ENCODE results near the gene GPS2.
A peak's percentile ranks its signal among the peaks of the same experiment; 100 is the strongest.

GPS2 gene

GRCh38 chr17:7292194-7292593 is 23.0 kb downstream of the GPS2 start:
- DNase-seq: no peak

- DNase-seq: no peak
Measured at GRCh38 chr17:7290685-7291084, 24.5 kb downstream of the GPS2 start.

DNA sequence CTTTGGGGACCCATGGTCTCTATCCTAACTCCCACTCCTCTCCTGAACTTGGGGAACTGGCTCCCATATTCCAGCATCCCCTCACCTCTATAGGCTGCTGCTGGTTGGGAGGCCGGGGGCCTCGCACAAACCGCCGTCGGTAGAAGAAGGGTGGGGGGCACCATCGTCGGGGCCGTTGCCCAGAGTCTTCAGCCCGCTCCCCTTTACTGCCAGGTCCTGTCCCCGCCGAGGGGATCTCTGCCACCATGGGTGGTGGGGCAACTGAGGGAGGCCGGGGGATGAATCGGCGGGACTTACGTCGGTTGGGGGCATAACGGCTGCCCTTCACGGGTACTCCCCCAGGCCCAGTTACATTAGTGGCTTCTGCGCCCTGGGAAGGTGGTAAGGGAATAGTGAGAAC is 25.0 kb downstream of the GPS2 start:
- DNase-seq: no peak

DNA sequence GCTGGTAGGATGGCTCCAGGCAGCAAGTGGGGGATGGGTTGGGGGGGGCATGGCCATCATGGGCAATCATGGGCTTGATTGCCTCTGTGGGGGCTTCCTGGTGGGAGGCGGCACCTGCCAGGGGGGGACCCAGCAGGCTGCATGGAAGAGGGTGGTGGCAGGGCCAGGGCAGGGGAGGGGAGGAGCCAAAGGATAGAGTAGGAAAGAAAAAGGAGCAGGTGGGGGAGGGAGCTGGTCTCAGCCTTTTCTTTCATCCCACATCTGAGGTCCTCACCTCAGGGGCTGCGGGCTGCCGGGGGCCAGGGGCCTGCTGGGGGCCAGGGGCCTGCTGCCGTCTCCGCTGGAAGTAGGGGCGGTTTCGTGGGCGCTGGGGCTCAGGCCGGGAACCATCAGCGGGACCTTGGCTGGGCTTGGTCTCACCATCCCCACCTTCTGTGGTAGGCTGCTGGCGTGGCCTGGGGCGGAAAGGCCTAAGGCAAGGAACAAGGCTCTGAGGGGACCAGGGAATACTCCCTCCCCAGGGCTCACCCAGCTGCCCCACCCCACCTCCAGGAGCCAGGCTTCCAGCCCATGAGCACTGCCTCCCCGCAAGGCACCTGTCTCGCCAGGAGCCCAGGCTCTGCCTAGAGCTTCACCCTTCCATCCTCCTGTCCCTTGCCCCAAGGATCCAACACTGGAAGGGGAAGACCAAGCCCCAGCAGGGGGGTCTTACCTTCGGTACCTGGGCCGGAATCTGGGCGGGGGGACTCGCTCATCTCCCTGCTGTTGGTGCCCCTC is 25.7 kb downstream of the GPS2 start:
- no peak for DNase-seq

GRCh38 chr17:7285679-7286078 is 29.5 kb downstream of the GPS2 start:
- no peak for DNase-seq

DNA sequence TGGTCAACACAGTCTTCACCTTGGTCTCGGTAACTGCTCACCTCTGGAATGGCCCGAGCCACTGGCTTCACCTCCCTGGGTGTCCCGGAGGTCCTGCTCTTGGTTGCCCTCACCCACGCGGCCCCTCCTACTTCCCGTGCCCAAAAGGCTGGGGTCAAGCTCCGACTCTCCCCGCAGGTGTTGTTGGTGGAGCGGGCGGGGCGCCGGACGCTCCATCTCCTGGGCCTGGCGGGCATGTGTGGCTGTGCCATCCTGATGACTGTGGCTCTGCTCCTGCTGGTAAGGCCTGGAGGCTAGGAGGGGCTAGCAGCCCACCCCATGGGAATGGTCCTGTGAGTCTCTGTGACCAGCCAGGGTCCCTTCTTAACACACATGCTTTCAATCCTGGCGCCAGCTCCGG is 30.2 kb downstream of the GPS2 start:
- DNase-seq: no peak

DNA sequence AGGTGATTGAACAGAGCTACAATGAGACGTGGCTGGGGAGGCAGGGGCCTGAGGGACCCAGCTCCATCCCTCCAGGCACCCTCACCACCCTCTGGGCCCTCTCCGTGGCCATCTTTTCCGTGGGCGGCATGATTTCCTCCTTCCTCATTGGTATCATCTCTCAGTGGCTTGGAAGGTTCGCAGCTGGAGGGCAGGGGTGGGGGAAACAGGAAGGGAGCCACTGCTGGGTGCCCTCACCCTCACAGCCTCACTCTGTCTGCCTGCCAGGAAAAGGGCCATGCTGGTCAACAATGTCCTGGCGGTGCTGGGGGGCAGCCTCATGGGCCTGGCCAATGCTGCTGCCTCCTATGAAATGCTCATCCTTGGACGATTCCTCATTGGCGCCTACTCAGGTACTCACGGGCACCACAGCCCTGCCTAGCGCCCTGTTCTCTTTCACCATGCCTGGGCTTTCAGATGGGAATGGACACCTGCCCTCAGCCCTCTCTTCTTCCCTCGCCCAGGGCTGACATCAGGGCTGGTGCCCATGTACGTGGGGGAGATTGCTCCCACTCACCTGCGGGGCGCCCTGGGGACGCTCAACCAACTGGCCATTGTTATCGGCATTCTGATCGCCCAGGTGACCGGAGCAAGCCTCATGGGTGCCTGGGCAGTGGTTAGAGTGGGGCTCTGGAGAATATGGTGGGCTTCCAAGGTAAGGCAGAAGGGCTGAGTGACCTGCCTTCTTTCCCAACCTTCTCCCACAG is 31.5 kb downstream of the GPS2 start:
- no peak for DNase-seq

GRCh38 chr17:7282752-7283321 is 32.3 kb downstream of the GPS2 start:
- DNase-seq: peak; percentile 82

GRCh38 chr17:7281953-7282751 is 33.0 kb downstream of the GPS2 start:
- peak; percentile 48 for DNase-seq

GRCh38 chr17:7281074-7281952 is 33.8 kb downstream of the GPS2 start, which contains the start of gene SLC2A4:
TSS of gene SLC2A4 (plus strand) at chr17:7281718. CDS start at chr17:7281935, 217 bp downstream.
- DNase-seq: peak; percentile 97

- peak; percentile 95 for DNase-seq
Measured at GRCh38 chr17:7280519-7281073, 34.6 kb downstream of the GPS2 start.

GRCh38 chr17:7279448-7279847 is 35.7 kb downstream of the GPS2 start:
- DNase-seq: no peak

DNA sequence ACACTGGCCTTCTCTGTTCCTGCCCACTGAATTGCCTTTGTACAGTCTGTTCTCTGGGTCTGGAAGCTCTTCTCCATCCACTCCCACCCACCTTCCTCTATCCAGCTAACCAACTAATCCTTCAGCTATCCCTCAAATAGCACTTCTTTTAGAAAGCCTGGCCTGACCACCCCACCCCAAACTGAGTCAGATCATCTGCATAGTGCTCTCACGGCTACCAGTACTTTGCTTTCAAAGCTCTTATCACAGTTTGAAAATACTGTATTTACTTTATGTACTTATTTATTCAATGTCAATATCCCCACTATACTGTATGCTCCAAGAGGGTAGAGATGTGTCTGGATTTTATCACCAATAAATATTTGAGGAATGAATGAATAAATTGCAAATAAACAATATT is 48.4 kb downstream of the GPS2 start:
- DNase-seq: no peak

GRCh38 chr17:7263801-7264078 is 51.4 kb downstream of the GPS2 start:
- DNase-seq: no peak

DNA sequence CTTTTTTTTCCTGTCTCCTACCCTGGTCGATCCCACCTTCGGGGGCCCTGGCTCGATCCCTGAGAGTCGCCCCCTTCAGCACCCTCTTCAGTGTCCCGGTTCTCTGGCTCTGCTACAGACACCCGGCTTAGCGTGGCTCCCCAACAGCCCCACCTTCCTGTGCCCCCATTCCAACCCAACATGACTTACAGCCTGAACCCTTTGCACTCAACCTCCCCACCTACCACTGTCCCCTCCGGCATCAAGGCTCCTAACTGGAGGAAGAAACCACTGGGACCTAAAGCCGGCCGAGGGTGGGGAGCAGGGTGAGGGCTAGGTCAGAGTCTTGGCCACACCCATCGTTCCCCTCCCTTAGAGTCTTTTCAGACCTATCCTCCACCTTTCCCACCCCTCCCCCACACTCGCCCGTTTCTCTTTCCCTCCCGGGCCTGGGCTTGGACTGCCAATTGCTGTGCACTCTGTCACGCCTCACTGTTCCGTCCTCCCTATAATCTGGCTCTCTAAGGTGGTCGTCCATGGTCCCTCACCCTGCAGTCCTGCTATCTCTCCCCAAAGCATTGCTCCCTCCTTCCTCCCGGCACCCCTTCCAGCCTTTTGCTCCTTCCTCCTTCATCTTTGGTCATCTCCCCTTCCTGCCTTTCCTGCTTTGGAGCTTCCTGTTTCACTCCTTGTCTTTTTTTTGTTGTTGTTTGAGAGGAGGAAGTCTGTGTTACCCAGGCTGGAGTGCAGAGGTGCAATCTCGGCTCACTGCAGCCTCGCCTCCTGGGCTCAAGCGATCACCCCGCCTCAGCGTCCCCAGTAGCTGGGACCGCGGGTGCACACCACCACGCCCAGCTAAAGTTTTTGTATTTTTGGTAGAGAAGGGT is 52.0 kb downstream of the GPS2 start:
- peak; percentile 51 for DNase-seq
